Retinal pigment epithelial cell (primary cell): ENCODE measurements around the gene MEIOB.

Experiments used
- DNase-seq: peaks from one replicate; pipeline ENCODE4 v3.0.0-alpha.2; 2010; ENCODE audit warnings: low read depth
- H3K4me3 ChIP-seq: 2 replicates; pipeline ENCODE4 v1.5.1; 2011; ENCODE audit warnings: mild to moderate bottlenecking, low read length, control low read depth, moderate library complexity
- TF ChIP-seq, protein P1 (sequence below): conservative IDR thresholded peaks from 2 replicates; pipeline ENCODE4 v1.5.1; 2011; ENCODE audit warnings: low read depth, low read length, control low read depth, inconsistent platforms

The MEIOB gene

DNA sequence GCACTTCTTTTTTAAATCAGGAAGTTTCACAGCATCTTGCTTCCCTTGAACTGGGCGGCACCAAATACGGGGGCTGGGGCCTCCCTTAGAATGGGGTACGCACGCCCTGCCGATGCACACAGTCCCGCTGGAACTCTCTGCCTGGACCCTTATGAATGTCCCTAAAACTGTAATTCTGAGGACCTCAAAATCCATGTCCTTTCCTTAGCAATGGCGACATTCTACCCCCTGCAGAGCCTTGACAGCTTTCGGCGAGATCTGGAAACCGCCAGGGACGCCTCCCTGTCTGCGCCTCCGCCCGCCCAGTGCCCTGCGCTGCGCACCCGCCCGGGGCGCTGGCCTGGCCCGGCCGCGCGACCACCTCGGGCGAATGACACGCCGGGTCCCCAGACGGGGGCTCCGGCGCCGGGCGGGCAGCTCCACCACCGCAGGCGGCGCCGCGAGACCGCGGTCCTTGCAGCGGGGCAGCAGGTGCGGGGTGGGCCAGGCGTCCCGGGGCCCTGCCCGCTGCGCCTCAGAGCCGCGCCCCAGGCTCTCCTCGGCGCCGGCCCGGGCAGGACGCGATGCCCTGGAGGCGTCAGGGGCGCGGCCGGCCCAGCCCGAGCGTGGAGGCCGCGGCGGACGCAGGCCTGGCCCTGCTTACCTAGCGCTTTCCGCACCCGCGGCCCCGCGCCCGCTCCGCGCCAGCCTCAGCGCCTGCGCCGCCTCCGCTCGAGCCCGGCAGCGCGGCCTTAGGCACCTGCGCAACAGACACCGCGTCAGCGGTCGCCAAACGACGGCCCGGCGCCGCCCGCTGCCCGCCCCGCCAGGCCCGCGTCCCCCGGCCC is 45.9 kb downstream of the MEIOB start:
- H3K4me3 ChIP-seq = peak overlapping the region; percentile 57
- DNase-seq = peak; percentile 11
- TF ChIP-seq, protein P1, sequence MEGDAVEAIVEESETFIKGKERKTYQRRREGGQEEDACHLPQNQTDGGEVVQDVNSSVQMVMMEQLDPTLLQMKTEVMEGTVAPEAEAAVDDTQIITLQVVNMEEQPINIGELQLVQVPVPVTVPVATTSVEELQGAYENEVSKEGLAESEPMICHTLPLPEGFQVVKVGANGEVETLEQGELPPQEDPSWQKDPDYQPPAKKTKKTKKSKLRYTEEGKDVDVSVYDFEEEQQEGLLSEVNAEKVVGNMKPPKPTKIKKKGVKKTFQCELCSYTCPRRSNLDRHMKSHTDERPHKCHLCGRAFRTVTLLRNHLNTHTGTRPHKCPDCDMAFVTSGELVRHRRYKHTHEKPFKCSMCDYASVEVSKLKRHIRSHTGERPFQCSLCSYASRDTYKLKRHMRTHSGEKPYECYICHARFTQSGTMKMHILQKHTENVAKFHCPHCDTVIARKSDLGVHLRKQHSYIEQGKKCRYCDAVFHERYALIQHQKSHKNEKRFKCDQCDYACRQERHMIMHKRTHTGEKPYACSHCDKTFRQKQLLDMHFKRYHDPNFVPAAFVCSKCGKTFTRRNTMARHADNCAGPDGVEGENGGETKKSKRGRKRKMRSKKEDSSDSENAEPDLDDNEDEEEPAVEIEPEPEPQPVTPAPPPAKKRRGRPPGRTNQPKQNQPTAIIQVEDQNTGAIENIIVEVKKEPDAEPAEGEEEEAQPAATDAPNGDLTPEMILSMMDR = no peak

DNA sequence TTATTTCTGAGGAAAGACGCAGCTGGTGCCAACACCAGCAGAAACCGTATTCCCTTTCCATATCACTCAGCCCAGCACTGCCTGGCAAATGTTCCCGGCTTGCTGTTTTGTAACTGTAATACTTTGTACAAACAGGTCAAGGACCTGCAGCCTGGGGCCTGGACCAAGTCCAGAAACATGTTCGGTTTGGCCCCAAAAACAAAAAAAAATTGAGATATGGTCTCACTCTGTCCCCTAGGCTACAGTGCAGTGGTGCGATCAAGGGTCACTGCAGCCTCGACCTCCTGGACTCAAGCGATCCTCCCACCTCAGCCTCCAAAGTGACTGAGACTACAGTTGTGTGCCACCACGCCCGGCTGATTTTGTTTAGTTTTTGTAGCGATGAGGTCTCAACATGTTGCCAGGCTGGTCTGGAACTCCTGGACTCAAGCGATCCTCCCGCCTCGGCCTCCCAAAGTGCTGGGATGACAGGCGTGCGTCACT is 46.5 kb downstream of the MEIOB start:
- H3K4me3 ChIP-seq = peak overlapping the region; percentile 57
- DNase-seq = no peak
- TF ChIP-seq, protein P1 = no peak

DNA sequence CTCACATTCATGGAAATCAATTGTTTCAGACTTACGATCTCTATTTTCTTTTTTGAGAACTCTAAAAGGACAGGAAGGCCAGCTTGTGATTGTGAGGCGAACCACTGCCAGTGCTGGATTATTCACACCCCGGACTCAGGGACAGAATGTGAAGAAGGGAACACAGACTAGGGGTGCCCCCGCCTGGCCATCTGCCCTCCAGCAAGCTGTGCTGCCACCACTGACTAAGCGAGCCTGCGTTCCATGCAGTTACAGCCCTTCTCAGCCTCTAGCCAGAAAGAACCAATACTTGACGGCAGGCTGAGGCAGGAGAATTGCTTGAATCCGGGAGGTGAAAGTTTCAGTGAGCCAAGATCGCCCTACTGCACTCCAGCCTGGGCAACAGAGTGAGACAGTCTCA is 48.1 kb downstream of the MEIOB start:
- TF ChIP-seq, protein P1 = peak; percentile 49
- DNase-seq = peak; percentile 19
- no peak overlapping the region for H3K4me3 ChIP-seq

DNA sequence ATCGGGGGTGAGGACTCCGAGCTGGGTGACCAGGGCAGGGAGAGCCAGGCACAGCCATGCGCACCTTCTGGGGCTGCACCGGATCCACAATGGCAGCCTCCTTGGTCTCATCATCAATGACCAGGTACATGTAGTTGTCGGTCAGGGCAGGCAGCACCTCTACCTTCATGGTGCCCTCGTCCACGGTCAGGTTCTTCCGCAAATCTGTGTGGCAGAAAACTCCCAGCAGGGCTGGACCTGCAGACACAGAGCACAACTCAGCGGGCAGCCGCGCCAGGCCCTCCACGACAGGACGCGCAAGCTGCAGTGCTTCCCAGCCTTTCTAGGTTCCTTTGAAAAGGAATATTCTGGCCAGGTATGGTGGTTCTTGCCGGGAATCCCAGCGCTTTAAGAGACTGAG is 49.2 kb downstream of the MEIOB start:
- TF ChIP-seq, protein P1 = no peak
- no peak for DNase-seq
- H3K4me3 ChIP-seq = no peak overlapping the region

DNA sequence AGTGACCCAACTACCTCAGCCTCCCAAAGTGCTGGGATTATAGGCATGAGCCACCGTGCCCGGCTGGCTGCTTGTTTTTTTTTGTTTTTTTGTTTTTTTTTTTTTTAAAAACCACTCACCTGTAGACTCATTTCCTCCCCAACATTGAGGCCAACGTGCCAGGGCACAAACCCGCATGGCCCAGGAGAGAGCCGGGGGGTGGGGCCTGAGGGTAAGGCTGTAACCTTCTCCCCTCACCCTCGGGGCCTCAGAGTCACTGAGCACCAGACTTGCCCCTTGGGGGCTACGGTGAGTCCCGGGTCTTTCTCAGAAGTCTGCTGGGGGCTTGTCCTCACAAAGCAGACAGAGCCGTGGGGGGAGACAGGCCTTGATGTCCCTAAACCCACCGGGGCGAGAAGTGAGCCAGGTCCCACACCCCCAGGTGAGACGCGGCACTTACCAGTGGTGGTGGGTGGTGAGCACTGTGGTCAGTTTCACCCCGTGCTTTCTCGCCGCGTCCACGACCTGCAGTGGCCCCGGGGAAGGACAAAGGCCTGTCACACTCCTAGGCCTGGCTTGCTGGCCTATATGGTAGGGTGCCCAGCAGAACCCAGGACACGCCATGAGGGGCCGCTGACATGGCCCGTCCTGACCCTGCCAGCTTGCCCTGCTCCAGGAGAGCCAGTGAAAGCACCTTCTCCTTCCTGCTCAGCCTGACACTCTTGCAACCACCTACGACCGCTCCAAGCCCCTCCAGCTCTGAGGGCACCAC is 49.9 kb downstream of the MEIOB start:
- DNase-seq = no peak
- TF ChIP-seq, protein P1 = no peak
- H3K4me3 ChIP-seq = no peak overlapping the region

DNA sequence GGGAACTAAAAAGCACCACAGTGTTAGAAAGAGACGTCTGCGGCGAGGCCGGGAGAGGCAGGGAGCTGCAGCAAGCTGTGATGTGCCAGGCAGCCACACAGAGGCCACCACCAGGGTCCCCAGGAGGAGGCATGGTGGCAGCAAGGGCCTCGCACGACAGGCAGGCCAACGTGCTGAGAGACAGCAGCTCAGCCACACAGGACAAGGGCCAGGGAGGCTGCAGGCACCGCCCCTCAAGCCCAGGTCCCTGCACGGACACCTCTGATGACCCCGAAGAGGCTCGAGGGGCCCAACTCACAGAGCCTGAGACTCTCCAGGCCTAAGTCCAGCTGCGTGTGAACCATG is 51.0 kb downstream of the MEIOB start:
- TF ChIP-seq, protein P1 = no peak
- no peak for DNase-seq

More for the DNA sequence above, 51.0 kb downstream of the MEIOB start:
- no peak overlapping the region for H3K4me3 ChIP-seq
